GM18909 (cell line): Measurements from ENCODE around the gene TNIK.
A peak's percentile ranks its signal among the peaks of the same experiment; 100 is the strongest.
"Not testable (repeated sequence)": the region's sequence is repeated elsewhere in the genome, so short reads cannot be mapped to it uniquely, and the experiment has no call there.

Source experiments
- ATAC-seq: cut with Tn5 transposase; IDR thresholded peaks from one replicate; pipeline ENCODE4 v1.9.1; 2021; ENCODE audit warnings: mild to moderate bottlenecking; ENCODE audit not compliant: unreplicated experiment, poor library complexity

Gene TNIK

DNA sequence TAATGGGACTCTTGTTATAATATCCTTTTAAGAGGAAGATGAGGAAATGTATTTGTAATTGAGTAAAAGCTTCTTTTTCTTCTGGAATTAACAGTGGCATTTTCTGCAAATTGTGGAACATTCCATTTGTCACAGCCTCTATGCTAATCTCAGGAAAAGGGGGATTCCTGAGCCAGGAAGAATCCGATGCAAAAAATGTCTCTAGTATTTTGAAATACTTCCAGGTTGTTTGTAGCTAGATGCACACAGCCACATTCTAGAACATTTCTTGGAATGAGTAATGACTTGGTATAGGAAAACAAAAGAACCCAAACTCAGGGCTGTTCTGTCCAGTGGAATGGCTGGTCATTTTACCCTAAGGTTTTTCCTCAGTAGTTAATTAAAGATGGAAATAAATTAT, 335.2 kb downstream of the TNIK start:
- ATAC-seq = no peak

- no peak for ATAC-seq
Measured at GRCh38 chr3:171123915-171124314, 336.3 kb downstream of the TNIK start.

DNA sequence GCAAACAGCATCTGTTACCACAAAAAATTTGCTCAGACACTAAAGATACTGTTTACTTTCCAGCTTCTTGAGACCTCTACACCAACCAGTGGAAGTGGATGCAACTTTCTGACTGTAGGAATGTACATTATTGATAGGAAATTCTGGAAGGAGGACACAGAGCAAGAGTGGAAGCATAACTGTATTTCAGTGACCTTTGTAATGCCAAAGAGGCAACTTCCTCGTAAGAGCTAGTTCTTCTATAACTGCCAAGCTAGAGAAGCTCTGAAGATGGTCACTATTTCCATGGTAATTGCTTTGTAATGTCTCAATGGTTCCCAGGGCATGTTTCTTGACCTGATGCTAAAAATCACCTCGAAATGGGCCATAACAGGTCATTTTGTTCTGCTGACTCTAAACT, 337.3 kb downstream of the TNIK start:
- ATAC-seq = no peak

GRCh38 chr3:171122240-171122639, 338.0 kb downstream of the TNIK start:
- ATAC-seq = no peak

GRCh38 chr3:171121801-171122200, 338.4 kb downstream of the TNIK start:
- ATAC-seq = no peak

DNA sequence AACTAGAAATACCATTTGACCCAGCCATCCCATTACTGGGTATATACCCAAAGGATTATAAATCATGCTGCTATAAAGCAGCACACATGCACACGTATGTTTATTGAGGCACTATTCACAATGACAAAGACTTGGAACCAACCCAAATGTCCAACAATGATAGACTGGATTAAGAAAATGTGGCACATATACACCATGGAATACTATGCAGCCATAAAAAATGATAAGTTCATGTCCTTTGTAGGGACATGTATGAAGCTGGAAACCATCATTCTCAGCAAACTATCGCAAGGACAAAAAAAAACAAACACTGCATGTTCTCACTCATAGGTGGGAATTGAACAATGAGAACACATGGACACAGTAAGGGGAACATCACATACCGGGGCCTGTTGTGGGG, 340.8 kb downstream of the TNIK start:
- ATAC-seq = not testable (repeated sequence)

DNA sequence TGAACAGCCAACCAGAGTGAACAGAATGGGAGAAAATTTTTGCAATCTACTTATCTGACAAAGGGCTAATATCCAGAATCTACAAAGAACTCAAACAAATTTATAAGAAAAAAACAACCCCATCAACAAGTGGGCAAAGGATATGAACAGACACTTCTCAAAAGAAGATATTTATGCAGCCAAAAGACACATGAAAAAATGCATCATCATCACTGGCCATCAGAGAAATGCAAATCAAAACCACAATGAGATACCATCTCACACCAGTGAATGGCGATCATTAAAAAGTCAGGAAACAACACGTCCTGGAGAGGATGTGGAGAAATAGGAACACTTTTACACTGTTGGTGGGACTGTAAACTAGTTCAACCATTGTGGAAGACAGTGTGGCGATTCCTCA, 341.2 kb downstream of the TNIK start:
- not testable (repeated sequence) for ATAC-seq

DNA sequence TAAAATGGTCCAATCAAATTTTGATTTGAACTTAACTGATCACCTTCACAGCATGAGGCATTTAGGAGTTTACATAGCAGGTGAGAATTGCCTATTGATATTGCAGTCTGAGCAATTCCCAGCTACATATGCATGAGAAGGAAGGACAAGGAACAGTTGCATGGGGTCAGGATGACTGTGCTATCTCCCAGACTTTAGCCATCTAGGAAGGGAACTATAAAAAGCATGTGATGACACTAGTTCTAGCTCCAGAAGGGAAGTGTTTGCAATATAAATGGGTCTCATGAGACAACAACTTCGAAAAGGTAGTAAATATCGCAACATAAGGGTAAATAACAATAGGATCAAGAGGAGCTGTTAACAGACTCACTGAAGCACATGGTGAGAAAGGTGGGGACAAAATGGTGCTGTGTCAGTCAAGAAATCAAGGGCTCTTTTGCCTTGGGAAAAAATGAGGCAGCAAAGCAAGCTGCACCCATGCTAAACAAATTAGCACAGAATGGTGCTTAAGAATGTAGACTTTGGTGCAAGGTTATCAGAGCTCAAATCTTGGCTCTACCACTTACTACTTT, 343.3 kb downstream of the TNIK start:
- no peak for ATAC-seq

- ATAC-seq = no peak
Measured at GRCh38 chr3:171116365-171116764, 343.8 kb downstream of the TNIK start.

- no peak for ATAC-seq
Measured at GRCh38 chr3:171115667-171116066, 344.5 kb downstream of the TNIK start.

GRCh38 chr3:171113716-171114115, 346.5 kb downstream of the TNIK start:
- no peak for ATAC-seq

GRCh38 chr3:171110715-171111114, 349.5 kb downstream of the TNIK start:
- no peak for ATAC-seq

GRCh38 chr3:171108066-171108465, 352.1 kb downstream of the TNIK start:
- no peak for ATAC-seq

- ATAC-seq = no peak
Measured at GRCh38 chr3:171103185-171103584, 357.0 kb downstream of the TNIK start.

DNA sequence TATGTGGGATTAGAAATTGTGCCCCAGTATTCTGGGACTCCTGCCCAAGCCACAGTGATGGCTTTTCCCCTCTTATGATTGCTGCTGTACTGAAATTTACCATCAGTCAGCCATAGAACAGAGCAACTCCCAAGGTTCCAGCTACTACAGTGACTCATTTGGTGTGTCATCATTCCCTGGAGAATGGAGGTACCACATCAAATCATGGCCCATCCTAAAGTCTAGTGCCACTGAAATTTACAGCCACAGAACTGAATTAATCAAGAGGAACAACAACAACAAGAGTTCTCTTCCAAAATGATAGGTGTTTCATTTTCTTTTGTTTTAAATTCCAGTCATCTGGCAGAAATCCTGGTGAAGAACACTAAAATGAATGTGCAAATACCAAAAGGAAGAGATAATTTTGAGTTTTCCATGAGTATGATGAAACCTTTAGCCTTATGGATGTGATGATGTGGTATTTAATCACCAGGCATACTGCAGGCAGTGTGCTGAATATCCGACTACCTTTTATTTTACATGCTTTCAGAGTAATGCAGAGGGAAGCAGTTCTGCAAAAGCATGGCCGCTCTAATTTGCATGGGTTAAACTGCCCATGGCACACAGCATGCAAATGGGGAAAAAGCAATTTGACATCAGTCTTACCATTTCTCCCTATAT, 358.1 kb downstream of the TNIK start:
- ATAC-seq = no peak

DNA sequence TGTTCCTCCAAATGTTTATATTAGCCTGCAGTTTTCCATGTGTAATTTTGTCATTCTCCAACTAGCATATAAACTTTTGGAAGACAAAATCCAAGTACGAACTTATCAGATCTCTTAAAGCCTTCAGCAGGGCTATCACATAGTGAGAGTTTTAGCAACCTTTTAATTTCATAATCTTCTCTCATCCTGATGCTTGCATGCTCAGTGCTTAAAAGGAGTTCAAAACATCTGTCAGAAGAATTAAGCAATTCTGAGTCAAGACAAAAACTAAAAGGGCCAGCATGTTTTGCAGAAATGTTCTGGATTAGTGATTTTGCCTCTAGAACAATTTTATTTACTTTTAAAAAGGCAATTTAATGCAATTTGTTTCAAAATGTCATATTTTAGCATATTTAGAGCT, 360.3 kb downstream of the TNIK start:
- no peak for ATAC-seq

DNA sequence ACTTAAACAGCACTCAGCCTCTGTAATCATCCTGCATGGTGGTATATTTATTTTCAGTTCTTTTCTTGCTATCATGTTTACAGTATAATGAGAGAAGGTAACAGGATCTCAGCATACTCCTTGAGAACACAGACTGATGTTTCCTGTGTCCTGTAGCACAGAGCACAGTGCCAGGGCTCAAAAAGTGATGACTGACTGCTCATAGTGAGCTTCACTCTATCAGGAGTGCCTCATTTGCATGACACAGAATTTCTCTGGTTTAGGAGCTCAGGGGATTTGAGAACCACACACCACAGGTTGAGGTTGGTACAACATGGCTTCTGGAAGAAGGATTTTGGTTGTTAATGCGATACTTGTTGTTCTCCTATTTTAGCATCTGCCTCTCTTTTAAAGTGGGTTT, 365.1 kb downstream of the TNIK start:
- peak; percentile 96 for ATAC-seq

DNA sequence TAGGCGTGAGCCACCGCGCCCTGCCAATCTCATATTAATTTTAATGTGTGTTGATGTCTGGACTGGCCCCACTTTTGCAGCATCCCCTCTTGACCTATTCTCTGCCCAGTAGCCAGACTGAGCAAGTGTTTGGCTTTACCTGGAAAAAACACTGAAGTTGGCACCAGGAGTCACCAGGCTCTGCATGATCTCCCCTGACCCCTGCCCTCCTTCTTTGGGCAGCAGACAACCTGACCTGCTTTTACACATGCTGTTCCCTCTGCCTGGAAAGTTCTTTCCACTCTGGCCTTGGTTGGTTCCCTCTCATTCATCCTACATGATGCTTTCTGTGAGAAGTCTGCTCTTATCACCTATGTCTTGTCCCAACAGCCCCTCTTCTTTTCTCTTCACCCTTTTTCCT, 365.8 kb downstream of the TNIK start:
- ATAC-seq = no peak

DNA sequence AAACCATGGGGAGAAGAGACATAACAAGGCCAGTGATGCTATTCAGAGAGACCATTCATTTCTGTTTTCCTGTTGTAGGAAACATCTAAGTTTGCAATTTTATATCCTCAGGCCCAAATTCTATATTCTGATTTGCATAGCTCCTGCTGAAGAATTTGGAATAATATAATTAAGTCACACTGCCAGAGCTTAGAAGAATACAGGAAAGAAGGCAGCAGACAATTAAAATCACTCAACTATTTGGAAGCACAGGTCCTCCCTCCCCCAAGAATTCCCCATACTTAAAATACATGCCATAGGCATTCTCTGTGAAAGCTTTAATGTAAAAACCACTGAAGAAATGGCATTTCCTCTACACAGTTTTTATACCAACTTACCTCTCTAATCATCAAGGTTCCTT, 366.7 kb downstream of the TNIK start:
- no peak for ATAC-seq

GRCh38 chr3:171092467-171092911, 367.7 kb downstream of the TNIK start:
- ATAC-seq = no peak

DNA sequence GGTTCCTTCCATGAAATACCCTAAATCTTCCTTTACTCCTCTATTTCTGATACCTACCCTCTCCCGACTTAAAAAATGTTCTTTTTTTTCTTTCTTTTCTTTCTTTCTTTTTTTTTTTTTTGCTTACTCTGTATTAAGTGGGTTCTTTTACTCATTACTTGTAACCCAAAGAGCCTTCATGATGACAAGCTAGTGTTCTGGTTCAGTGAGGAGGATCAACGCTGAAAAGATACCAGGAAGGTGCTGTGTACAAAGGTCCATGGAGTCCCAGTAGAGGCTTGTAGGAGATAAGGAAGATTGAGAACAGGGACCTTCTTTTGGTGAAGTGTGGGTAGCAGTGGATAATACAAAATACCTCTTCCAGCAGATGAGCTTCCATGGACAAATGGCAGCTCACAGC, 369.9 kb downstream of the TNIK start:
- no peak for ATAC-seq

DNA sequence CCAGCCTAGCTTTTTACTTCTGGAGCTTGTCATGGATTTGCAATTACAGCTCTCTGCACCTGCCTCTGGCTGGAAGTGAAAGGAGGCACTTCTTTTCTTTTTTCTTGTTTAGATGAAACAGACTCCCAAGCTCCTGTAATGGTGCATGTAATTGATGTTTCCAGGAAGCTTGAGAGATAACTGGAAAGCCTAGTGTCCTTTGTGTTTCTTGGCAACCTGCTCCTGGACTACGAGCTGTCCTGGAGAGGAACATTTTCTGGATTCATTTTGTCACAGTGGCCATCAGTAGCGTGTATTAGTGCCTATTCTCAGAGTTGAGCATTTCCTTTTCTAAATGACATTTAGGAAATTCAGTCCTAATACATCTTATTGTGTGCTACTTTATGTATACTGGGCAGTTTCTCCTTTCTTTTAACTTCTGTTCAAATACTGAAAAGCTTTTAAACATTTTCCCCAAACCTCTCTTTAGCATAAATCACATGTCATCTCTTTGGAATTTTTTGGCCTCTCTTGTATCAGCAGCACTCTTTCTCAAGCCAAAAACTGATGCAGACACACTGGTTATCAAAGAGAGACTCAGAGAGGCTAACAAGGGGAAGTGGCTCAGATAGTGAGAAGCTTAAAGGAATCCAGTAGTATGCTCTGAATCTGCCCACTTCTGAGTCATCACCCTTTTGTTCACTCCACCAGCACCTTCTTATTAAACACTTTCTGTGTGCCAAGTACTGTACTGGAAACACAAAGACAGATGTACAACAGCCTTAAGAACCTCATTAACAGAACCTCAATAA, 371.0 kb downstream of the TNIK start:
- no peak for ATAC-seq
